HepG2 (cell line): ENCODE data around the gene MRNIP. TPM values are rescaled to one million over a fixed set of nuclear protein-coding genes. Genes with fewer than 3 reads are reported as not detected.

Experiments
- ADNP ChIP-seq: sonication (generic); formaldehyde crosslinking; IDR thresholded peaks from 2 replicates; pipeline ENCODE4 v1.4.0; 2020; ENCODE audit warnings: missing genetic modification reagents
- ARID3A ChIP-seq: IDR thresholded peaks from 2 replicates; pipeline ENCODE4 v1.6.1; 2012; ENCODE audit warnings: low read depth, low read length, improper control_type of control experiment
- ATRX ChIP-seq: sonication (generic); formaldehyde crosslinking; IDR thresholded peaks from 2 replicates; pipeline ENCODE4 v1.4.0; 2020; ENCODE audit warnings: missing genetic modification reagents, borderline replicate concordance
- CBX1 ChIP-seq: IDR thresholded peaks from one replicate; pipeline ENCODE4 v1.6.1; 2016; ENCODE audit warnings: antibody characterized with exemption, low read depth
- CHCHD3 ChIP-seq: sonication (generic); formaldehyde crosslinking; IDR thresholded peaks from 2 replicates; pipeline ENCODE4 v1.8.0; 2022; ENCODE audit warnings: mild to moderate bottlenecking, missing genetic modification reagents, moderate library complexity
- CREB1 ChIP-seq, 2 experiments: fragments of 450-650 bp in 1 of 2; IDR thresholded peaks; 2 replicates each; pipeline ENCODE4 v1.6.1; 2016 to 2017; ENCODE audit warnings: control low read depth in 1 of 2, mild to moderate bottlenecking in 1 of 2, missing compliant biosample characterization in 1 of 2, missing genetic modification characterization in 1 of 2
- FOXP1 ChIP-seq, 2 experiments: fragments of 450-650 bp in 1 of 2; IDR thresholded peaks; 2 replicates each; pipeline ENCODE4 v1.6.1; 2017 to 2018; ENCODE audit warnings: antibody characterized with exemption in 1 of 2
- LCORL ChIP-seq, 2 experiments: fragments of 450-650 bp in 1 of 2; sonication (generic) in 1 of 2; formaldehyde crosslinking in 1 of 2; IDR thresholded peaks; 2 replicates each; pipeline versions ENCODE4 v1.5.0 to v1.6.1; 2017 to 2020; ENCODE audit warnings: antibody characterized with exemption in 1 of 2, missing genetic modification reagents in 1 of 2
- MEIS2 ChIP-seq: sonication (generic); formaldehyde crosslinking; IDR thresholded peaks from 2 replicates; pipeline ENCODE4 v1.9.0; 2021; ENCODE audit warnings: mild to moderate bottlenecking, missing genetic modification reagents
- NFAT5 ChIP-seq: sonication (generic); formaldehyde crosslinking; IDR thresholded peaks from 2 replicates; pipeline ENCODE4 v1.4.0; 2020; ENCODE audit warnings: missing genetic modification reagents
- SALL1 ChIP-seq: sonication (generic); formaldehyde crosslinking; IDR thresholded peaks from 2 replicates; pipeline ENCODE4 v1.8.0; 2022; ENCODE audit warnings: mild to moderate bottlenecking, missing genetic modification reagents
- SMYD3 ChIP-seq: sonication (generic); formaldehyde crosslinking; IDR thresholded peaks from 2 replicates; pipeline ENCODE4 v1.8.1; 2023; ENCODE audit warnings: mild to moderate bottlenecking, missing genetic modification reagents
- TBX3 ChIP-seq: fragments of 450-650 bp; IDR thresholded peaks from 2 replicates; pipeline ENCODE4 v1.6.1; 2017; ENCODE audit warnings: antibody characterized with exemption, mild to moderate bottlenecking, inconsistent platforms, borderline replicate concordance
- ZNF768 ChIP-seq: sonication (generic); formaldehyde crosslinking; IDR thresholded peaks from 2 replicates; pipeline ENCODE4 v1.4.0; 2020; ENCODE audit warnings: missing genetic modification reagents
- ZNF780A ChIP-seq: sonication (generic); formaldehyde crosslinking; IDR thresholded peaks from 2 replicates; pipeline ENCODE4 v1.8.0; 2022; ENCODE audit warnings: mild to moderate bottlenecking, missing genetic modification reagents, moderate library complexity
- ZNF788 ChIP-seq: sonication (generic); formaldehyde crosslinking; IDR thresholded peaks from 2 replicates; pipeline ENCODE4 v1.5.0; 2020; ENCODE audit warnings: mild to moderate bottlenecking, missing genetic modification reagents, borderline replicate concordance
- polyA plus RNA-seq, 8 experiments: library from polyadenylated mRNA; depleted of rRNA in 3 of 8; stranded (reverse) in 7 of 8; unstranded in 1 of 8; fragments of >200 nt; fragmentation: Illumina TruSeq in 4 of 8; extraction: Trizol in 4 of 8; gene quantifications; 2 replicates each; pipeline versions ENCODE4 v1.2.1 to v1.2.3, GENCODE V29; 2011 to 2016; ENCODE audit warnings: low read depth in 4 of 8, missing spikeins in 1 of 8, mixed read lengths in 1 of 8; ENCODE audit not compliant: insufficient read depth in 1 of 8
- total RNA-seq, 5 experiments: library from RNA; depleted of rRNA; stranded (reverse); fragments of >200 nt; fragmentation: Illumina TruSeq; extraction: Trizol; gene quantifications; 2 replicates each; pipeline ENCODE4 v1.2.3, GENCODE V29; 2016; ENCODE audit warnings: low read depth in 1 of 5

Gene MRNIP
- total and polyA plus RNA-seq, 2 of the 13 experiments (the other 11 are each of a cell fraction or from before 2014, with no cell fraction given): 15.5 to 34.1 TPM

GRCh38 chr5:179821298-179822058 is 37.1 kb downstream of the MRNIP start (continued):
- TF ChIP-seq ZNF788 (CRISPR knock-in tag) (peak; percentile 56; the same call in 1 of the 2 replicates), ATRX (CRISPR knock-in tag) (no peak), SMYD3 (CRISPR knock-in tag) (0 out of 2 replicates have a peak, but pooled peaks have one; percentile 22), TBX3 (peak; percentile 12; the same call in 1 of the 2 replicates), ZNF768 (CRISPR knock-in tag) (no peak), ADNP (no peak), CBX1 (no peak), CHCHD3 (0 out of 2 replicates have a peak, but pooled peaks have one; percentile 14), ARID3A (no peak), NFAT5 (CRISPR knock-in tag) (no peak), CREB1 (IDR thresholded peaks at IDR 0.05) (peak; percentile 36; the same call in 1 of the 2 replicates), CREB1 (CRISPR knock-in tag; IDR thresholded peaks at IDR 0.05) (no peak), LCORL (IDR thresholded peaks at IDR 0.05) (no peak), LCORL (CRISPR knock-in tag; IDR thresholded peaks at IDR 0.05) (peak; percentile 55), ZNF780A (CRISPR knock-in tag) (0 out of 2 replicates have a peak, but pooled peaks have one; percentile 34), FOXP1 (IDR thresholded peaks at IDR 0.05) (0 out of 2 replicates have a peak, but pooled peaks have one; percentile 41), FOXP1 (CRISPR knock-in tag; IDR thresholded peaks at IDR 0.05) (peak; percentile 13; the same call in 1 of the 2 replicates), SALL1 (peak; percentile 32; the same call in 1 of the 2 replicates), MEIS2 (0 out of 2 replicates have a peak, but pooled peaks have one; percentile 50)
